GM18502 (cell line): ENCODE measurements around the gene ROR2.
"Not testable (repeated sequence)": the region's sequence is repeated elsewhere in the genome, so short reads cannot be mapped to it uniquely, and the experiment has no call there.

Experiments
- ATAC-seq: cut with Tn5 transposase; IDR thresholded peaks from one replicate; pipeline ENCODE4 v1.9.1; 2021; ENCODE audit warnings: mild to moderate bottlenecking; ENCODE audit not compliant: unreplicated experiment, poor library complexity

The ROR2 gene

DNA sequence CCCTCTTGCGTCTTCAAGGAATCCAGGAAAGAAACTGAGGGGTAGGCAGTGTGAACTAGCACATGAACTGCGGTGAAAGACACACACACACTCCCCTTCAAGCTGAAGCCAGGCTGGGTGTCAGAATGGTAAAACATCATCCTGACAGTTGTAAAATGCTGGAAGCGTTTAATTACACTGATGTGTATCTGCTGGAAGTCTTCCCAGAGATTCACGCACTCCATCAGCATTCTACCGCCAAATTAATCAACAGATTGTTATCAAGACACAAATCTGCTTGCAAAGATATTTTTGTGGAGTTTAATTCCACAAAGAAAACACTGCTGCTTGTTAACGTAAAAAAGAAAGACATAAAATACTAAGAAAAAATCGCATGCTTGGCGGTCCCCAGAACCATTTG, 285.4 kb downstream of the ROR2 start:
- ATAC-seq, result no peak

GRCh38 chr9:91663858-91664257, 286.2 kb downstream of the ROR2 start:
- ATAC-seq, result no peak

DNA sequence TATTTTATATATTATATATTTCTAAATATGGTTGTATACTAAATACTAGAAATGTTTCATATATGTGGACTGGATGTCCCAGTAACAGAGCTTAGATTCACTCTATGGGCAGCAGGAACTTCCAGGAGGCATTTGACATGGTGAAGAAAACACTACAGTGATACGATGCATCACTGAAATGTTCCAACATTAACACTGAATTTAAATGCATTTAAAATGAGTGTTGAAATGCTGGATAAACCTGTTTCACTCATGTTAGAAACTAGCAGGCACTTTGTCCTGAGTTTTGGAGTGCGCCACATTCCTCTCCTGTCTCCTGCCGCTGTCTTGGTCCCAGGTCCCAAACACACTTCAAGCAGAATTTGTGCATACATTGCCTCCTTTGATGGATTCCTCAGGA, 288.6 kb downstream of the ROR2 start:
- ATAC-seq, result no peak

GRCh38 chr9:91660521-91660920, 289.5 kb downstream of the ROR2 start:
- ATAC-seq, result no peak

- ATAC-seq, result no peak
These were observed 290.2 kb downstream of the ROR2 start for GRCh38 chr9:91659529-91660495.

- ATAC-seq, result no peak
These were observed 291.4 kb downstream of the ROR2 start for GRCh38 chr9:91658513-91659105.

DNA sequence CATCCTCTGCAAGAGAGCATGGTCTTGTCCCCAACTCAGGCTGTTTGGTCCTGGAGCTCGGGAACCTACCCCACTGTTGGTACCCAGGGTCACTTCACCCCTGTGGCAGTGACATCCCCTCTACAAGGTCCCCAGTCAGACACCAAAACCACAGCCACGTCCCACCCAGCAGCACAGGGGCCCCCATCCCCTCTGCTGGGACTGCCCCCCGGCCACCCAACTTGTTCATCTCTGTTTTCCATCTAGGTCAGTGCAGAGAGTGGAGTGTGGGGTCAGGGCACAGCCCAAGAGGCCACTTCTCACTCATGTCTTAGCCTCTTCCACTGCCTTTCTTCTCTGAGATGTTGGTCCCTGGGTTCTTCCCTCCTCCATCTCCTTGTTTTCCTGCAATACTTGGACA, 292.5 kb downstream of the ROR2 start:
- no peak for ATAC-seq

GRCh38 chr9:91655658-91656057, 294.4 kb downstream of the ROR2 start:
- no peak for ATAC-seq

GRCh38 chr9:91655215-91655614, 294.8 kb downstream of the ROR2 start:
- ATAC-seq, result no peak

GRCh38 chr9:91654527-91654926, 295.5 kb downstream of the ROR2 start:
- no peak for ATAC-seq

GRCh38 chr9:91647371-91647770, 302.7 kb downstream of the ROR2 start:
- ATAC-seq, result peak; percentile 10

GRCh38 chr9:91646702-91647101, 303.3 kb downstream of the ROR2 start:
- no peak for ATAC-seq

DNA sequence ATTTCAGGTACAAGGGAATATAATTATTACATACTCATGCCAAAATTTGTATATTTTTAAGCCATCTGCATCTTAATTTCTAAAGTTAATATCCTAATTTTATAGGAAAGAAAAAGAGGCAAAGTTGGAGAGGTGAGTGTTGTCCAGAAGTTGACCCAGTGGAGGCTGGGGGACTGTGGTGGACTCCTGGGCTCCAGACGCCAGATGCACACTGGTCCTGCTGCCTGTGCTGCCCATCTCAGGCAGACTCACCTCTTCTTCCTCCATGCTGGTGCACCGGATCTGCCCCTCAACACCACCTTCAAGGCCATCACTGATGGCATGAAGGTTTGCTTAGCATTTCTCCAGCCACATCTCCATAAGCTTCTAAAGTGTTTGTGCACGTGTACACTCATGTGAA, 305.6 kb downstream of the ROR2 start:
- ATAC-seq, result no peak

- no peak for ATAC-seq
These were observed 306.4 kb downstream of the ROR2 start for GRCh38 chr9:91643481-91644077.

GRCh38 chr9:91642771-91643170, 307.3 kb downstream of the ROR2 start:
- no peak for ATAC-seq

DNA sequence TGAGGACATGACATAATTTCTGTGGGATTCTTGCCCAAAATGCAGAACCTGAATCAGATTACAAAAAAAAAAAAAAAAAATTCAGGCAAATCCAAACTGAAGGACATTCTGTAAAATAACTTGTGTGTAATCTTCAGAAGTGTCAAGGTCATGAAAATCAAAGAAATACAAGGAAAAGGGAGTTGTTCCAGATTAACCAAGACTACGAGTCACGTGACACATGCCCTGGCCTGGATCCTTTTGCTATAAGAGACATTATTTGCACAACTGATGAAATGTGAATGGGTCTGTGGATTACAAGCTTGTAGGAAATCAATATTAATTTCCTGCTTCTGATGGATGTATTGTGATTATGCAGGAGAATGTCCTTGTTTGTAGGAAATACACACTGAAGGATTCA, 309.6 kb downstream of the ROR2 start:
- ATAC-seq, result no peak

GRCh38 chr9:91639054-91639453, 311.0 kb downstream of the ROR2 start:
- ATAC-seq, result no peak

- ATAC-seq, result not testable (repeated sequence)
These were observed 315.2 kb downstream of the ROR2 start for GRCh38 chr9:91634832-91635231.

GRCh38 chr9:91629718-91630117, 320.3 kb downstream of the ROR2 start:
- ATAC-seq, result no peak

DNA sequence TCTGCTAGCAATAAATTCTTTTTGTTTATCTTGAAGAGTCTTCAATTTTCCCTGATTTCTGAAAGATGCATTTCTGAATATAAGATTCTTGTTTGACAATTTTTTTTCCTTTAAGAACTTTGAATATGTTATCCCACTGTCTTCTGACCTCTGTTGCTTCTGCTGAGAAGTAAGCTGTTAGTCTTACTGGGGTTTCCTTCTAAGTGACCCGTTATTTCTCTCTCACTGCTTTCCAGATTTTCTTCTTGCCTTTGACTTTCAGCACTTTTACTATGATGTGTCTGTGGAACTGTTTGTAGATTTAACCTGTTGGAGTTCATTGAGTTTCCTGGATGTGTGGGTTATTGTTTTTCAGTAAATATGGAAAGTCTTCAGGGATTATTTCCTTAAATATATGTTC, 321.1 kb downstream of the ROR2 start:
- ATAC-seq, result no peak

DNA sequence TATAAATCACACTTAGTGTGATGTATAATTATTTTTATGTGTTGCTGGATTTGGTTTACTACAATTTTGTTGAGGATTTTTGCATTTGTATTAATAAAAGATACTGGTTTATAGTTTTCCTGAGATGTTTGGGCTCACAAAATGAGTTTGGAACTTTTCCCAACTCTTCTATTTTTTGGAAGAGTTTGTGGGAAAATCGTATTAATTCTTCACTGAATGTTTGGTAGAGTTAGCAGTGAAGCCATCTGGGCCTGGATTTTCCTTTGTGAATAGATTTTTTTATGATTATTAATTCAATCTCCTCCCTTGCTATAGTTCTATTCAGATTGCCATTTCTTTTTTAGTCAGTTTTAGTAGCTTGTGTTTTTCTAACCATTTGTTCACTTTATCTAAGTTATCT, 324.7 kb downstream of the ROR2 start:
- ATAC-seq, result no peak
